NAMALWA (cell line): ENCODE data around the gene FLT3LG.
"Not testable (repeated sequence)": the region's sequence is repeated elsewhere in the genome, so short reads cannot be mapped to it uniquely, and the experiment has no call there.

Experiments used
- DNase-seq: peaks from one replicate; pipeline ENCODE4 v3.0.0-alpha.2; 2015; ENCODE audit warnings: low spot score

The FLT3LG gene

GRCh38 chr19:49461656-49462055, 12.4 kb upstream of the FLT3LG start:
- no peak for DNase-seq

- DNase-seq = no peak
These were observed 11.5 kb upstream of the FLT3LG start for GRCh38 chr19:49462492-49462891.

- no peak for DNase-seq
These were observed 9.9 kb upstream of the FLT3LG start for GRCh38 chr19:49463960-49464740.

GRCh38 chr19:49465371-49465770, 8.6 kb upstream of the FLT3LG start:
- DNase-seq = no peak

- no peak for DNase-seq
These were observed 5.8 kb upstream of the FLT3LG start for GRCh38 chr19:49468199-49468598.

- peak; percentile 94 for DNase-seq
These were observed 5.1 kb upstream of the FLT3LG start for GRCh38 chr19:49468746-49469447.

GRCh38 chr19:49469828-49470614, 4.0 kb upstream of the FLT3LG start:
- DNase-seq = peak; percentile 71

GRCh38 chr19:49470615-49470978, 3.4 kb upstream of the FLT3LG start:
- DNase-seq = no peak

GRCh38 chr19:49472936-49473335, 1.1 kb upstream of the FLT3LG start:
- DNase-seq = no peak

- not testable (repeated sequence) for DNase-seq
These were observed 531 bp upstream of the FLT3LG start for GRCh38 chr19:49473501-49473867.

GRCh38 chr19:49474542-49474924, 518 bp downstream of the FLT3LG start:
- DNase-seq = no peak

GRCh38 chr19:49475191-49475917, 1.3 kb downstream of the FLT3LG start:
- DNase-seq = no peak

GRCh38 chr19:49475995-49476880, 2.2 kb downstream of the FLT3LG start:
- DNase-seq = peak; percentile 81

- DNase-seq = no peak
These were observed 6.1 kb downstream of the FLT3LG start for GRCh38 chr19:49479975-49480628.

- no peak for DNase-seq
These were observed 7.1 kb downstream of the FLT3LG start for GRCh38 chr19:49481020-49481683.

- DNase-seq = no peak
These were observed 12.2 kb downstream of the FLT3LG start for GRCh38 chr19:49486232-49486631.

GRCh38 chr19:49486710-49487276, 12.8 kb downstream of the FLT3LG start:
- DNase-seq = no peak

GRCh38 chr19:49487277-49488045, 13.4 kb downstream of the FLT3LG start, which contains the start of gene RPL13A:
RPL13A (plus strand) TSS chr19:49487608; CDS start chr19:49487630, 22 bp downstream.
- peak; percentile 99 for DNase-seq
